ENCODE data around the gene SUCLA2. TPM values are rescaled to one million over a fixed set of nuclear protein-coding genes. Genes with fewer than 3 reads are reported as not detected.

SUCLA2 gene
- total and polyA plus RNA-seq, 12 donors = 20.4 to 104 (median 55.3) TPM

DNA sequence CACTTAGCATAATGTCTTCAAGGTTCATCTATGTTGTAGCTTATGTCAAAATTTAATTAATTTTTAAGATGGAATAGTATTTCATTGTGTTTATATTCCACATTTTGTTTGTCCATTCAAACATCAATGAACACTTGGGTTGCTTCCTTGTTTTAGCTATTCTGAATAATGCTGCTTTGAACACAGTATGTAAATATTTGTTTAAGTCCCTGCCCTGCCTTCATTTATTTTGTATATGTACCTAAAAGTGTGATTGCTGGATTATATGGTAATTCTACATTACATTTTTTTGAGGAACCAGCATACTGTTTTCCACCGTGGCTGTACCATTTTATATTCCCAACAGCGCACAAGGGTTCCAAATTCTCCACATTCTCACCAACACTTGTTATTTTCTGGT is 17.6 kb upstream of the SUCLA2 start:
- no peaks in the 10 kb centered on the region for H3K27me3 ChIP-seq
- H3K4me3 ChIP-seq = no peak overlapping the region
- H3K4me1 ChIP-seq (replicated peaks in 1 of 2) = no peaks in the 10 kb centered on the region
- TF ChIP-seq POLR2A (IDR thresholded peaks at IDR 0.05) = no peak
- TF ChIP-seq, protein P1, sequence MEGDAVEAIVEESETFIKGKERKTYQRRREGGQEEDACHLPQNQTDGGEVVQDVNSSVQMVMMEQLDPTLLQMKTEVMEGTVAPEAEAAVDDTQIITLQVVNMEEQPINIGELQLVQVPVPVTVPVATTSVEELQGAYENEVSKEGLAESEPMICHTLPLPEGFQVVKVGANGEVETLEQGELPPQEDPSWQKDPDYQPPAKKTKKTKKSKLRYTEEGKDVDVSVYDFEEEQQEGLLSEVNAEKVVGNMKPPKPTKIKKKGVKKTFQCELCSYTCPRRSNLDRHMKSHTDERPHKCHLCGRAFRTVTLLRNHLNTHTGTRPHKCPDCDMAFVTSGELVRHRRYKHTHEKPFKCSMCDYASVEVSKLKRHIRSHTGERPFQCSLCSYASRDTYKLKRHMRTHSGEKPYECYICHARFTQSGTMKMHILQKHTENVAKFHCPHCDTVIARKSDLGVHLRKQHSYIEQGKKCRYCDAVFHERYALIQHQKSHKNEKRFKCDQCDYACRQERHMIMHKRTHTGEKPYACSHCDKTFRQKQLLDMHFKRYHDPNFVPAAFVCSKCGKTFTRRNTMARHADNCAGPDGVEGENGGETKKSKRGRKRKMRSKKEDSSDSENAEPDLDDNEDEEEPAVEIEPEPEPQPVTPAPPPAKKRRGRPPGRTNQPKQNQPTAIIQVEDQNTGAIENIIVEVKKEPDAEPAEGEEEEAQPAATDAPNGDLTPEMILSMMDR (IDR thresholded peaks at IDR 0.05) = no peak
- H3K36me3 ChIP-seq (replicated peaks in 1 of 2) = no peaks in the 10 kb centered on the region
- WGBS, 4 donors = 94 to 100% (median 97%) methylated on average over 2 of the region's 2 CpGs
- intact Hi-C loops (cut with DNase I) = no loop called here
- no peak for DNase-seq
- H3K9me3 ChIP-seq (replicated peaks in 1 of 3) = no peaks in the 10 kb centered on the region
- no peak overlapping the region for H3K27ac ChIP-seq

DNA sequence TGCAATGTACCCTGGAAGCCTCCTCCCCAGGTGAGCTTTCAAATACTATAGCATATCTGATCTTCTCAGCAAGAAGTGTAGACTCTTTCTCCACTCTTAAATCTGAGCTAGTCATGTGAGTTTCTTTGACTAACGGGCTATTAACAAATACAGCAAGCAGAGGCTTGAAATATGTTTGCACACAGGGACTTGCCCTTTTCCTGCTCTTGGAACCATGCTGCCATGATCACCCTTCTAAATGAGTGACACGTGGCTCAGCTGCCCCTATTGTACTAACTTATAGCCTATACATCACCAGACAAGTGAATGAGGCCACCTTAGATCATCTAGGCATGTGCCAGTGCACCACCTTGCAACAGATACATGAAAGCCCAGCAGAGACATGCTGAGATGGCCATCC is 13.3 kb upstream of the SUCLA2 start:
- intact Hi-C loops (cut with DNase I) = no loop called here
- Histone ChIP-seq H3K9me3 (replicated peaks in 1 of 3) (no peaks in the 10 kb centered on the region), H3K36me3 (replicated peaks in 1 of 2) (no peaks in the 10 kb centered on the region), H3K27me3 (no peaks in the 10 kb centered on the region), H3K4me1 (replicated peaks in 1 of 2) (no peaks in the 10 kb centered on the region), H3K4me3 (no peak overlapping the region), H3K27ac (no peak overlapping the region)
- DNase-seq = no peak
- no peak for TF ChIP-seq POLR2A (IDR thresholded peaks at IDR 0.05)
- TF ChIP-seq, protein P1 (IDR thresholded peaks at IDR 0.05) = no peak
- 90 to 92% (median 91%) methylated on average over 2 of the region's 2 CpGs for WGBS, 4 donors

DNA sequence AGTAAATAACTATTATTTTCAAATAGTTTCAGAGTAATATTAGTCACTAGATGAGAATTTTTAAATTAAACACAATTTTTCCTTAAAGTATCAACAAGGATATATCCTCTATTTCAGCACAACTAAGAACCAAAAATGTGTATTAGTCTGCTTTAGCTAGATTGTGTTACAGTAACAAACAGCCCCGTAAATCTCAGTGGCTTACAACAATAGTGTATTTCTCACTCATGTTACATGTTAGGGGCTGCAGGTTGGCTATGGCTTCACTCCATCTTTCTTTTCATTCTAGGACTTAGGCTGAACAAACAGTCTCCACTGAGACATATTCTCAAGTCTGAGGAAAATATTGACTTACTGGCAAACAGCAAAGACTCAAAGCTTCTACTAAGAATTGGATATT is 11.6 kb upstream of the SUCLA2 start:
- 91 to 100% (median 100%) methylated on average over 1 of the region's 1 CpG for WGBS, 4 donors
- TF ChIP-seq, protein P1 (IDR thresholded peaks at IDR 0.05) = no peak
- no peak for TF ChIP-seq POLR2A (IDR thresholded peaks at IDR 0.05)
- intact Hi-C loops (cut with DNase I) = no loop called here

DNA sequence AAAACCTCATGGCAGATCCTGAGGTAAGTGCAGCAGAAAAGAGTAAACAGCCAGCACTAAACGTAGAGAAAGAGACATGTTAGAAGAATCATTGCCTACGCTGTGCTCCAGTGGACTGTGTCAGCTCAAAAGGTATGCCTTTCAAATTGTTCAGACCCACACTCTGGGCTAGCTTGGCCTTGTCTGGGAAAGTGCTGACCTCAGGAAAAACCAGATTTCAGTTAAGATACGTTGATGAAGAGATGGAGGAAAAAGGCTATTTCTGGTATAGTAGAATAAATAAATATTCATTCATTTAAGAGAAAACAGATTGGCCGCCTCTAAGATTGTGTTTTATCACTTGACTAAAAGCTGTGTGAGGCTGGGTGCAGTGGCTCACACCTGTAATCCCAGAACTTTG is 9.6 kb upstream of the SUCLA2 start:
- H3K27me3 ChIP-seq = no peaks in the 10 kb centered on the region
- TF ChIP-seq POLR2A (IDR thresholded peaks at IDR 0.05) = no peak
- TF ChIP-seq, protein P1 (IDR thresholded peaks at IDR 0.05) = no peak
- H3K36me3 ChIP-seq (replicated peaks in 1 of 2) = no peaks in the 10 kb centered on the region
- no peak overlapping the region for H3K27ac ChIP-seq
- intact Hi-C loops (cut with DNase I) = no loop called here
- DNase-seq = no peak
- no peak overlapping the region for H3K4me3 ChIP-seq
- no peaks in the 10 kb centered on the region for H3K9me3 ChIP-seq (replicated peaks in 1 of 3)
- no peaks in the 10 kb centered on the region for H3K4me1 ChIP-seq (replicated peaks in 1 of 2)
- WGBS, 4 donors = 67 to 87% (median 77%) methylated on average over 3 to 4 of the region's 4 CpGs

More for the DNA sequence above, 11.6 kb upstream of the SUCLA2 start:
- Histone ChIP-seq H3K4me3 (no peak overlapping the region), H3K4me1 (replicated peaks in 1 of 2) (no peaks in the 10 kb centered on the region), H3K27me3 (no peaks in the 10 kb centered on the region), H3K9me3 (replicated peaks in 1 of 3) (no peaks in the 10 kb centered on the region), H3K36me3 (replicated peaks in 1 of 2) (no peaks in the 10 kb centered on the region), H3K27ac (no peak overlapping the region)
- DNase-seq = no peak

Measured in adrenal gland (tissue), 12 donors.